ENCODE measurements around the gene QRFP.
A peak's percentile ranks its signal among the peaks of the same experiment; 100 is the strongest.

QRFP gene

DNA sequence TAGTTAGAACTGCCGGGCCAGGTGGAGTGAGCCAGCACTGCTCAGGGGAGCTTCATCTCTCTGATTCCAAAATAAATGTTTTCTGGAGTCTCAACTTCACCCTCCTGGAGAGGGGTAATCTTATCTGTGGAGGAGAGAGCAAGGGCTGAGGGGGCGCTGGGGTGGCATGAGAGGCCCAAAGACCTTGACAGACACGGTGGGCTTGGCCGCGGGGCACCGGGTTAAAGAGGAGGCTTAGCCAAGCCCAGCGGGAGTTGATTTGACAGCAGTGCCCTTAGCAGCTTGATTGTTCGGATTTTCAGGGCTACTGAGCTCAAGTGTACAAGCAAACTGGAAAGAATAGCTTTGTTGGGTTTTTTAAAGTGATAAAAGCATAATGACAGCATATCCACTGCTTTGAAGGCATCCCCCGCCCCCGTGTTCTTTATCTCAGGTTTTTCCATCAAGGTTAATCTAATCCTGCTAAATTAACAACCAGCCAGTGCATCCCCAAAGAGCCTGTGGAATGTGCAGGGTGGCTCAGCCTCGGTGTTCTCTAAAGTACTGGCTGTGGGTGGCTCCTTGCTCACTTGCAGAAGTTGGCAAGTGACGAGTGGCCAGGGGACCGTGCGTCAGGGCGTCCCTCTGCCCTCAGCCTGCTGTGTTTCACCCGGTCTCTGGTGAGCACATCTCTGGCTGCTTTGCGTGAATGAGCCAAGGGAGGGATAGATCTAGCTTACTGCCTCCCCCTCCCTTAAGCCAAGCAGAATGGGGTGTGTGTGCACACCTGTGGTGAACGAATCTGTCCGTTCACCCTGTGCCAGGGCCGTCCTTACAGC lies 5.5 kb downstream of the QRFP start:
- no peak for DNase-seq (ENCODE audit: low spot score)

DNA sequence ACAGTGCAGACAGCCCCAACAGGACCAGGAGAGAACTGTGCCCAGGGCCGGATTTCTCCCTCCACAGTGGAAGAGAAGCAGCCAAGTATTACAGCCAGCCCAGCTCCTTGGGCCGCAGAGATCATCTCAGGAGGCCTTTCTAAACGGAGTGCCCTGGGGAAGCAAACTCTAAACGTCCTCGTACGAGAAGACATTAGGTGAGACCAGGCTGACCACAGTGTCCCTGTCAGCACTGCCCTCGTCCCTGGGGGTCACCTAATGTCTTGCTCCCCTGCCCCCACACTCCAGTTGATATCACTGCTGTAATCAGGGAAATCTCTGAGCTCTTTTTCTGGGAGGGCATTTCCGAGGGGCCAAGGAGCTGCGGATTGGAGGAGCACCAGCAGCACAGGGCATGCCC lies 6.5 kb downstream of the QRFP start:
- DNase-seq (ENCODE audit: low spot score), result no peak

DNA sequence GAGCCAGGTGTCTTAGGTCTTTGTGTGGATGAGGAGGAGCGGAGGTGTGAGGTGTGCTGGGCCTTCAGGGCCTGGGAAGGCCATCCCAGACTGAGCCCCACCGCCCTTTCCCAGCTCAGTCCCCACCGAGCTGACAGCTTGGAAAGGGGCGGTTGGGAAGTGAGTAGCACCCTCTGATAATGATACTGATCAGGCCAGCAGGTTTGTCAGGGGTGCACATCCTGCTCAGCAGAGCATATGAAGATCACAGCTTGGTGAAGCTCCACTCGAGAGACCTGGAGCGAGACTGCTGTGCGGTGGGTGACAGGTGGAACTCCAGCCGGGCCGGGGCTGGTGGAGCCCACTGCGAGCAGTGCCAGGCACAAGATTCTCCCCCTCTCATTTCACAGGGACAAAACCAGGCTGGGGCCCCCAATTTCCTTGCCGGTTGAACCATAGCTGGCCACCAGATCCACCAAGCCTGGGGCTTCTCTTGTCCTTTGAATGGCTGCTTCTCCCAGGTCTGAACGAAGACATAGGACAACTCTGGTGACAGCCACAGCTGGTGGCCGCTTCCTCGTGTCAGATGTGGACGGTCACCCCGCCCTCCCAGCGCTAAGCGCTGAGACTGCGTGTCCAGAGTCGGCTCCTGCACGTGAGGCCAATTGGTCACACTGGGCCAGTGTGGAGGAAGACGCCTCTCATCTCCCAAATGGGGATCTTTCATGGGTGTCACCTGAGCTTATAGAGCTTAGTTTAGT lies 8.3 kb downstream of the QRFP start:
- DNase-seq (ENCODE audit: low spot score), result no peak

DNA sequence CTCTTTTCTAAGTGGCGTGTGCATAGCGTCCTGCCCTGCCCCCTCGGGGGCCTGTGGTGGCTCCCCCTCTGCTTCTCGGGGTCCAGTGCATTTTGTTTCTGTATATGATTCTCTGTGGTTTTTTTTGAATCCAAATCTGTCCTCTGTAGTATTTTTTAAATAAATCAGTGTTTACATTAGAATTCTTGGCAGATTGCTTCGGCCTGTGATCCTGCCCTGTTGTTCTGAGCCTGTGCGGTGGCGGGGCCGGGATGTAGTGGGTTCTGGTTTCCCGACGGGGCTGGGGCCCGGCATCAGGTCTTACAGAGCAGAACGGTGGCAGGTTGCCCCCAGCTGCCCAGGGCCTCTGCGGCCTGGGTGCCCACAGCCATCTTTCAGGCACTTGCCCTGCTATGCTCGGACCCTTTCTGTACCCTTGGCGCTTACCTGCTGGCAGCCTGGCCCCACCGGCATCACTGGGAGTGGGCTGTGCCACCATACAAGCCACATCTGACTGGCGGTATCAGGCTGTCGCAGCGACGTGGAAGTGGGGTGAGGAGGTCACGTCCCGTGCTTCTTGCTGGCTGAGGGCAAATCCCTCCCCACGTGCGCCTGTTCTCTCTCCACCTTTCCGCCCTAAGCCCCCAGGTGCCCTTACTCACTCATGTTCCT lies 9.0 kb downstream of the QRFP start:
- DNase-seq (ENCODE audit: low spot score), result no peak

DNA sequence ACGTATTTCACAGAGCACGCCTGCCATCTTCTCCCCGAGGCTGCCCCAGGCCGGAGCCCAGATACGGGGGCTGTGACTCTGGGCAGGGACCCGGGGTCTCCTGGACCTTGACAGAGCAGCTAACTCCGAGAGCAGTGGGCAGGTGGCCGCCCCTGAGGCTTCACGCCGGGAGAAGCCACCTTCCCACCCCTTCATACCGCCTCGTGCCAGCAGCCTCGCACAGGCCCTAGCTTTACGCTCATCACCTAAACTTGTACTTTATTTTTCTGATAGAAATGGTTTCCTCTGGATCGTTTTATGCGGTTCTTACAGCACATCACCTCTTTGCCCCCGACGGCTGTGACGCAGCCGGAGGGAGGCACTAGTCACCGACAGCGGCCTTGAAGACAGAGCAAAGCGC lies 9.6 kb downstream of the QRFP start:
- no peak for DNase-seq (ENCODE audit: low spot score)

DNA sequence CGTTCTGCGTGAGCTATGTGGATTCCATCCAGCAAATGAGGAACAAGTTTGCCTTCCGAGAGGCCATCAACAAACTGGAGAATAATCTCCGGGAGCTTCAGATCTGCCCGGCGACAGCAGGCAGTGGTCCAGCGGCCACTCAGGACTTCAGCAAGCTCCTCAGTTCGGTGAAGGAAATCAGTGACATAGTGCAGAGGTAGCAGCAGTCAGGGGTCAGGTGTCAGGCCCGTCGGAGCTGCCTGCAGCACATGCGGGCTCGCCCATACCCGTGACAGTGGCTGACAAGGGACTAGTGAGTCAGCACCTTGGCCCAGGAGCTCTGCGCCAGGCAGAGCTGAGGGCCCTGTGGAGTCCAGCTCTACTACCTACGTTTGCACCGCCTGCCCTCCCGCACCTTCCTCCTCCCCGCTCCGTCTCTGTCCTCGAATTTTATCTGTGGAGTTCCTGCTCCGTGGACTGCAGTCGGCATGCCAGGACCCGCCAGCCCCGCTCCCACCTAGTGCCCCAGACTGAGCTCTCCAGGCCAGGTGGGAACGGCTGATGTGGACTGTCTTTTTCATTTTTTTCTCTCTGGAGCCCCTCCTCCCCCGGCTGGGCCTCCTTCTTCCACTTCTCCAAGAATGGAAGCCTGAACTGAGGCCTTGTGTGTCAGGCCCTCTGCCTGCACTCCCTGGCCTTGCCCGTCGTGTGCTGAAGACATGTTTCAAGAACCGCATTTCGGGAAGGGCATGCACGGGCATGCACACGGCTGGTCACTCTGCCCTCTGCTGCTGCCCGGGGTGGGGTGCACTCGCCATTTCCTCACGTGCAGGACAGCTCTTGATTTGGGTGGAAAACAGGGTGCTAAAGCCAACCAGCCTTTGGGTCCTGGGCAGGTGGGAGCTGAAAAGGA lies 10.9 kb downstream of the QRFP start:
- DNase-seq (ENCODE audit: low spot score), result no peak

DNA sequence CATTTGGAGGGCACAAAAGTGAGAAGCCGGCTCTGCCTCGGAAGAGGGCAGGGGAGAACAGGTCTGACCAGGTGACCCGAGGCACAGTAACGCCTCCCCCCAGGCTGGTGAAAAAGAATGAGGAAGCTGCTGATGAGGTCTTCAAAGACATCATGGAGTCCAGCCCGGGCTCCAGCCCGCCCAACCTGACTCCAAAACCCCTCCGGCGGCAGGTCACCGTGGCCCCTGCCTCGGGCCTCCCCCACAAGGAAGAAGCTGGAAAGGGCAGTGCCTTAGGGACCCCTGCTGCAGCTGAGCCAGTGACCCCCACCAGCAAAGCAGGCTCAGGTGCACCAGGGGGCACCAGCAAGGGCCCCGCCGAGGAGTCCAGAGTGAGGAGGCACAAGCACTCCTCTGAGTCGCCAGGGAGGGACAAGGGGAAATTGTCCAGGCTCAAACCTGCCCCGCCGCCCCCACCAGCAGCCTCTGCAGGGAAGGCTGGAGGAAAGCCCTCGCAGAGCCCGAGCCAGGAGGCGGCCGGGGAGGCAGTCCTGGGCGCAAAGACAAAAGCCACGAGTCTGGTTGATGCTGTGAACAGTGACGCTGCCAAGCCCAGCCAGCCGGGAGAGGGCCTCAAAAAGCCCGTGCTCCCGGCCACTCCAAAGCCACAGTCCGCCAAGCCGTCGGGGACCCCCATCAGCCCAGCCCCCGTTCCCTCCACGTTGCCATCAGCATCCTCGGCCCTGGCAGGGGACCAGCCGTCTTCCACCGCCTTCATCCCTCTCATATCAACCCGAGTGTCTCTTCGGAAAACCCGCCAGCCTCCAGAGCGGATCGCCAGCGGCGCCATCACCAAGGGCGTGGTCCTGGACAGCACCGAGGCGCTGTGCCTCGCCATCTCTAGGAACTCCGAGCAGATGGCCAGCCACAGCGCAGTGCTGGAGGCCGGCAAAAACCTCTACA lies 11.8 kb downstream of the QRFP start:
- DNase-seq (ENCODE audit: low spot score), result no peak

DNA sequence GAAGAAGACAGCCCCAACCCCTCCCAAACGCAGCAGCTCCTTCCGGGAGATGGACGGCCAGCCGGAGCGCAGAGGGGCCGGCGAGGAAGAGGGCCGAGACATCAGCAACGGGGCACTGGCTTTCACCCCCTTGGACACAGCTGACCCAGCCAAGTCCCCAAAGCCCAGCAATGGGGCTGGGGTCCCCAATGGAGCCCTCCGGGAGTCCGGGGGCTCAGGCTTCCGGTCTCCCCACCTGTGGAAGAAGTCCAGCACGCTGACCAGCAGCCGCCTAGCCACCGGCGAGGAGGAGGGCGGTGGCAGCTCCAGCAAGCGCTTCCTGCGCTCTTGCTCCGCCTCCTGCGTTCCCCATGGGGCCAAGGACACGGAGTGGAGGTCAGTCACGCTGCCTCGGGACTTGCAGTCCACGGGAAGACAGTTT lies 12.5 kb downstream of the QRFP start:
- no peak for DNase-seq (ENCODE audit: low spot score)

DNA sequence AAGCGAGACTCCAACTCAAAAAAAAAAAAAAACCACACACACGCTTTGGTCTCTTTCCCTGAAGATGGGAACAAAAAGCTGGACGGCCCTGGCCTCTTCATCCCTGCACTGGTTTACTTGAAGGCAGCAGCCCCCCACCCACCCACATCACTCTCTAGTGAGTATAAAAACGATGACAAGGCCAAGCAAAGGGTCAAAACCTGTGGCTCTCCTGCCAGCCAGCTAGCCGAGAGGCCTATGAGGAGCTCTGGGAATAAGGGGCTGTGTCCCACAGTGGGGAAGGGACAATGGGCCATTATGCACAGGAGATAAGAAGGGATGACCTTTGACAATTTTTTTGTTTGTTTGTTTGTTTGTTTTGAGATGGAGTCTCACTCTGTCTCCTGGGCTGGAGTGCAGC lies 13.1 kb downstream of the QRFP start:
- no peak for DNase-seq (ENCODE audit: low spot score)

DNA sequence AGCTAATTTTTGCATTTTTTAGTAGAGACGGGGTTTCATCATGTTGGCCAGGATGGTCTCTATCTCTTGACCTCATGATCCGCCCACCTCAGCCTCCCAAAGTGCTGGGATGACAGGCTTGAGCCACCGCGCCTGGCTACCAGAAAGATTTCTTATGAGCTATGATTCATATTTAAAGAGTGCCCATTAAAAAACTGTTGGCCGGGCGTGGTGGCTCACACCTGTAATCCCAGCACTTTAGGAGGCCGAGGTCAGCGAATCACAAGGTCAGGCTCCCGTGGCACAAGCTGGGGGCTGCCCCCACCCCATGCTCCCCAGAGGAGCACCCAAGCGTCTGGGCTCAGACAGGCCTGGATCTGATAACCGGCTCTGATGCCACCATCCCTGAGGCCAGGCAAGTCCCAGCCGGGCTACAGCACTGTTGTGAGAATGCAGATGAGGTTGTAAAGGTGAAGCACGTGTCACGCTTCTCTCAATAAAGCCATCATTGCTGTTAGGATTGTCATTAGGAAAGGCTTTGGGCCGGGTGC lies 13.9 kb downstream of the QRFP start:
- no peak for DNase-seq (ENCODE audit: low spot score)

DNA sequence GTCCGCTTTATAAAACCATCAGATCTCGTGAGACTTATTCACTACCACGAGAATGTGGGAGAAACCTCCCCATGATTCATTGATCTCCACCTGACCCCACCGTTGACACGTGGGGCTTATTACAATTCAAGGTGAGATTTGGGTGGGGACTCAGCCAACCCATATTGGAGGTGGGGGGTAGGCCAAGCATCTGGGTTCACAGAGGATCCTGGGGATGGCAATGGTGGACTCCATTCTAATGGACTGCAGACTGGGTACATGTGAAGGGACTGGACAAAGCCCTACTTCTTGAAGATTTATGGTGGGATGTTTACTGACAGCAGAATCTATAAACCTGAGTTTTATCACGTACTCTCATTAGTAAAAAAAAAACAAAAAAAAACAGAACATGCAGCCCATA lies 15.1 kb downstream of the QRFP start:
- no peak for DNase-seq (ENCODE audit: low spot score)

DNA sequence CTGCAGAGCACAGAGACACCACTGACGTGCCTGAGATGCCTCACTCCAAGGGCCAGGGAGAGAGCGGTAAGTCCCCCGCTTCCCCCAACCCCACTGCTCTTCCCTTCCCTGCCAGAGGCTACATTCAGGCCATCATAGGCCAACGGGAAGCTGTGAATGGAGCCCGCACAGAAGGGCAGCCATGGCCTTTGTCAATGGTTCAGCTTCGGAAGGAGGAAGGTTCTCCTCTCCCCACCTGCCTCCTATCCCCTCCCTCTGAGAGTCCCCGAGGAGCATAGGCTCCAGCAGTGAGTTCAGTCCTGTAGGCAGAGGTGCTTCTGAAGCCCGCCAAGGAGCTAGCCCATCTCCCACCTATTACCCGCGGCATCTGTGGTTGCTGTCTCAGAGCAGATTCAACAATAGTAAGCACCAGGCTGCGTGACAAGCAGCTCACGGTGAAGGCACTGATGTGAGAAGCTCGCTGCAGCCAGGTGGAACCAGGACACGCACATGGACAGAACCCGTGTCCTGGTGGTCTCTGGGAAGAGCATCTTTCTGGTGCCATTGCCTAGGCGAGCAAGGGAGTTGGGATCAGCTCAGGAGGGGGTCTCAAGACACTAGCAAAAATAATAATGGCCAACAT lies 15.9 kb downstream of the QRFP start:
- no peak for DNase-seq (ENCODE audit: low spot score)

DNA sequence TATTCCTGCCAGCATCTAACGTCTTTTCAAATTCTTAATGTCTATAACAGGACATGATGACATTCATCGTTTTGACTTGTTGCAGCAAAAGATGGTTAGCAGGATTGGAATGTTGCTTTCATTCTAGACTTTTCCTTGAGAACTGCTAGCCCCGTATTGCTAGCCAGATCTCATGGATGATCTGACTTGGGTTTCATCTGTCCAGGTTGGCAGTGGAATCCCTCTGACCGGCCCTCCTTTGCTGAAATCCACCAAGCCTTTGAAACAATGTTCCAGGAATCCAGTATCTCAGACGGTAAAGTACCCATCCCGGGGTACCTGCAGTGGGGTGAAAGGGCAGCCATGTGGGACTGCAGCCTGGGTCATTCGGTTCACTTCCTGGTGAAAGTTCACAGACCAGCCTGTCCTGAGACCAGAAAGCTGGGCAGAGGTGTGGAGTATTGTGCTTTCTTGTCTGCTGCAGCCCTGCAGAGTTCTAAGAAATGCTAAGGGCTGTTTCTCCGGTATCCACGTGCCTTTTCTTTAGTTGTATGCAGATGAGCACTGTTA lies 16.7 kb downstream of the QRFP start:
- no peak for DNase-seq (ENCODE audit: low spot score)

DNA sequence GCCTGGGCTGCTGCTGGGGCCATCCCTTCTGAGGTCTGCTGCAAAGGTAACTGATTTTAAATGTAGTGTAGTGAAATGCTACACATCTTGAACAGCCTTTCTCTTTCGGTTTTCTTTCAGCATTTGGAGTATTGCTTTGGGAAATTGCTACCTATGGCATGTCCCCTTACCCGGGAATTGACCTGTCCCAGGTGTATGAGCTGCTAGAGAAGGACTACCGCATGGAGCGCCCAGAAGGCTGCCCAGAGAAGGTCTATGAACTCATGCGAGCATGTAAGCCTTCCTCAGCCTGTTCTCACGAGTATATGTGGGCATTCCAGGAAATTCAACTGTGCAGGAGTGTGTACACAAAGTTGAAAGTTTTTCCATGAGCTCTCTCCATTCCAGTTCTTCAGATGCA lies 18.3 kb downstream of the QRFP start:
- no peak for DNase-seq (ENCODE audit: low spot score)

DNA sequence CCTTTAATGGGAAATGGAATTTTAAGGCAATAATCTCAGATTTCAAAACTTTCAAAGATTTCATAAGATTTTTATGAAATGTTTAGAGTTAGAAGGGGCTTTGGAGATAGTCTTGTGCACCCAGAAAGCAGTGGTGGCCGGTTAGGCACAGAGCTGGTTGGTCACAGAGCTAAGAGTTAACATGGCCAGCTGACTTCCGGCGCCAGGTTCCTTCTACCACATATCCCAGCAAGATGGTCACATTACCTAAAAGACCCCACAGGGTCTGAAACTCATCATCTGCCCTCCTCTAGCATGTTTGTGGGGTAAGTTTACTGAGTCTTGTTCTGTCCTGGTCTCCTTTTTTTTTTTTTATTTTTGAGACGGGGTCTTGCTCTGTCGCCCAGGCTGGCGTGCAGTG lies 19.3 kb downstream of the QRFP start:
- DNase-seq (ENCODE audit: low spot score), result no peak

DNA sequence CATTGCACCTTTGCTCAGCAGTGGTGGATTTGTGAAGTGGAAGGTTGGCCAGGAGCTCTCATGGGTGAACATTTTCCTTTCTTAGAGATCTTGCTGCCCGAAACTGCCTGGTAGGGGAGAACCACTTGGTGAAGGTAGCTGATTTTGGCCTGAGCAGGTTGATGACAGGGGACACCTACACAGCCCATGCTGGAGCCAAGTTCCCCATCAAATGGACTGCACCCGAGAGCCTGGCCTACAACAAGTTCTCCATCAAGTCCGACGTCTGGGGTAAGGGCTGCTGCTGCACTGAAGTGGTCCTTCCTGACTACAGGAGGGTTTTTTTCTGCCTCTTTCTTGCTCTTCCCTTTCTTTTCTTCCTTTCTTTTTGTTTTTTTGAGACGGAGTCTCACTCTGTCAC lies 21.8 kb downstream of the QRFP start:
- DNase-seq (ENCODE audit: low spot score), result no peak

DNA sequence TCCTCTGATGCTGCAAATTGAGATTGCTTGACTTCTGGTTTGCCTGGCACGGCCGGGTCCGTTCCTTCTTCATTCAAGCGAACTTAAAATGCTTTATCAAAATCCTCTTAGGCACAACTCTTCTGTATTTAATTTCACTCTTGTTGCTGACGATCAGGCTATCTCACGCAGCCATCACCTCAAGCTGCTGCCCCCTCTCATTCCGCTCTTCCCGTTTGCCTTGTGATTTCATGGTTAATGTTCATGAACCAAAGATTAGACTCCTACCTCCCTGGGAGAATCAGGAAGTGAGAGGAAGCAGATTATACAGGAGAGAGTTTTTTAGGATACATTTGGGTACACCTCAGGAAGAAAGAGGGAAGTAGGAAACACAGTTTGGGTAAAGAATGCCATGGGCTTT lies 22.6 kb downstream of the QRFP start:
- no peak for DNase-seq (ENCODE audit: low spot score)

DNA sequence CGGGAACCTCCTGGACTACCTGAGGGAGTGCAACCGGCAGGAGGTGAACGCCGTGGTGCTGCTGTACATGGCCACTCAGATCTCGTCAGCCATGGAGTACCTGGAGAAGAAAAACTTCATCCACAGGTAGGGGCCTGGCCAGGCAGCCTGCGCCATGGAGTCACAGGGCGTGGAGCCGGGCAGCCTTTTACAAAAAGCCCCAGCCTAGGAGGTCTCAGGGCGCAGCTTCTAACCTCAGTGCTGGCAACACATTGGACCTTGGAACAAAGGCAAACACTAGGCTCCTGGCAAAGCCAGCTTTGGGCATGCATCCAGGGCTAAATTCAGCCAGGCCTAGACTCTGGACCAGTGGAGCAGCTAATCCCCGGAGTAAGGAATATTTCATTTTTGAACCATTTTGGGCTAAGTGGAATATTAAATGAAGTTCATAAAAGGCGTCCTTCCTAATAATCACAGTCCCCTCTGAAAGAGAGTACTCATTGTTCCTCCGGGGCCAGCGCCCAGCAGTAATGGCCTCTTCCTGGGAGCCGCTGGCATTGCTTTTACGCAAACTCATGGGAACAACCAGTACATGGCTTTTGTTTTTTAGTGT lies 23.6 kb downstream of the QRFP start:
- peak; percentile 57 for DNase-seq (ENCODE audit: low spot score)

DNA sequence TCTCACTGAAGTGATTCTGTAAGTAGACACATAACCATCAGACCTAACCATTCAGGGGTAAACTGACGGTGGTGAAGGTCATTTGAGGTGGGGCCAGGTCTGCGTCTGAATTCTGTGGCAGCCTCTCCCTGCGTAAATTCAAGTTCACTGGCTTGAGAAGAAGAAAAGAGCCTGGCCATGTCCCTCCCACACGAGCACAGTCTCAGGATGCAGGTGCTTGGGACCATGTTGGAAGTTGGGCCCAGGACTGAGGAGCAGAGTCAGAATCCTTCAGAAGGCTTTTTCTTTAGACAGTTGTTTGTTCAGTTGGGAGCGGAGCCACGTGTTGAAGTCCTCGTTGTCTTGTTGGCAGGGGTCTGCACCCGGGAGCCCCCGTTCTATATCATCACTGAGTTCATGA lies 24.1 kb downstream of the QRFP start:
- DNase-seq (ENCODE audit: low spot score), result no peak

DNA sequence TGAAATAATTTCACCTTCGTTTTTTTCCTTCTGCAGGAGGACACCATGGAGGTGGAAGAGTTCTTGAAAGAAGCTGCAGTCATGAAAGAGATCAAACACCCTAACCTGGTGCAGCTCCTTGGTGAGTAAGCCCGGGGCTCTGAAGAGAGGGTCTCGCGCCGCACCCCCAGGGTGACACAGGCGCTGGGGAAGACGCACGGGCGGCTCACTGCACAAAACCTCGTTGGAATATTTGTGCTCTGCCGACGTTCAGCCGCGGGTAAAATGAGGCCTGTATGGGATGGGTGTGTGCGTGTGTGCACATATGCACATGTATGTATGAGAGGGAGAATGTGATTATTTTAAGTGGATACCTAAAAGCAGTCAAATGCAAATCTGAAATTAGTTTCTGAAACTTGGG lies 24.5 kb downstream of the QRFP start:
- no peak for DNase-seq (ENCODE audit: low spot score)
